Activated CD4-positive, alpha-beta T cell treated with anti-CD3 and anti-CD28 coated beads, Interleukin-2, amount 50 U/mL, for 16 hours (primary cell): ENCODE measurements around the gene ITPRIP.

Experiments used
- DNase-seq: peaks from one replicate; pipeline ENCODE4 v3.0.0-alpha.2; 2020

Gene ITPRIP

DNA sequence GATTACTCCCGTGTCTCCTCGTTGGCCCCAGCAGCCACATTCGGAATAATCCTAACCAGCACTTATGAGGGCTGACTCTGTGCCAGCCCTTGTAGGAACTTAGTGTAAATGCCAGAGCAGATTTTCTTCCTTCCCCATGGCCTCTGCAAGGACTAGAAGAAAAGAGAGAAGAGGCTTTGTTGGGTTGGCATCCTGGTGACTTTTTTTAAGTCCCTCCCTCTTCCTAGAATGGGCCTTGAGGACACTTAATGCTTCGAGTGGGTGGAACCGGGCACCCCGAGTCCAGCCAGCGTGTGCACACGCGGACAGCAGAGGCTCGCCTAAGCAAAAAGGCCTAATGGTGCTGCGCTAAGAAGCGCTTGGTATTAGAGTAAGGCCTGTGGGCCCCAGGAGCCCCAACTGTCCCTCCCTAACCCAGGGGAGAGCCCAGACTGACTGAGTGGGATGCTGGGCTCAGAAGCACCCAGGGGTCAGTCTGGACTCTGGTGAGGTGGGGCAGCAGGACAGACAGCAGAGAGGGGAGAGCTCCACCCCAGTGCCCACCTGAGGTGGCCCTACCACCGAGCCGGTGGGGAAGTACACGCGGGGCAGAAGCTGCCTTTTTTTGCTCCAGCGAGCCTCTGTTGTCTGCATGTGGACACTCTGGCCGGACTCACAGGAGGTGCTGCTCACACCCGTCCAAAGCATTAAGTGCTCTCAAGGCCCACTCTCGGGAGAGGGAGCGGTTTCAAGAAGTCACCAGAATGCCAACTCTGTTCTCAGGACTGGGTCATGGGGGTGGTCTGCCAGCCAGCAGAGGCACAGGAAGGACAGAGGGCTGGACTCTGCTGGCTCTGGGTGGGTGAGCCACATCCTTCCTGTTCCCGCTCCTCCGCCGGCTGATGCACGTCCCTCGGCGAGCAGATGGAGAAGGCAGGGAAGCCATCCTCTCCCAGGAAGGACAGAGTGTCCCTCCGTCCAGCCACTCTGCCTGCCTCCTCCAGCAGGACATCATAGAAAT lies 12.5 kb downstream of the ITPRIP start:
- no peak for DNase-seq

DNA sequence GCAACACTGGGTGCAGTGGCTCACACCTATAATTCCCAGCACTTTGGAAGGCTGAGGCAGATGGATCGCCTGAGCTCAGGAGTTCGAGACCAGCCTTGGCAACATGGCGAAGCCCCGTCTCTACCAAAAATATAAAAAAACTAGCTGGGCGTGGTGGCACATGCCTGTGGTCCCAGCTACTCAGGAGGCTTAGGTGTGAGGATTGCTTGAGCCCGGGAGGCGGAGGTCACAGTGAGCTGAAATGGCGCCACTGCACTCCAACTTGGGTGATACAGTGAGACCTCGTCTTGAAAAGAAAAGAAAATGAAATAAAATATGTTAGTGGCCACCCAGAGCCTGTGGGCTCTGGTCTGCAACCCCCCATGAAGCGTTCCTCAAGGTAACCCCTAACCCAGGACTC lies 13.3 kb downstream of the ITPRIP start:
- no peak for DNase-seq

DNA sequence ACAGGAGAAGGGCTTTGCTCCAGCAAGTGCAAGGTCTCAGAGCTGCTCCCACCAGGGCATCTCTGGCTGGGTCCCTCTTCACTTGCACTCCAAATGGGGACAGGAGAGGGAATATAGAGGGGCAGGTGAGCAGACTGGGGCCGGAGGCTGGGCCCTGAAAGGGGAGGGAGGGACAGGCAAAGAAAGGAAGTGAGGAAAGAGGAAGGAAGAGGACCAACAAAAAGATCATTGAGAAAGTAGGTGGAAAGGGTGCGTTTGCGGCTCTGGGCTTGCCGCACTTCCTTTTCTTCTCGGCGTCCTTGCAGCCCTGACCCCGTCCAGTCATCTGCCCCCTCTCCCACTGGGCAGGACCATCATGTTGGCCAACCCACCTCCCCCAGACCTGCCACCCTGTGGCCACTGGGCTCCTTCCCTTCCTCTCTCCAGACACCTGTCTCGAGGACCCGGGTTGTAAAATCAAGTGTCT lies 14.0 kb downstream of the ITPRIP start:
- DNase-seq, result no peak

DNA sequence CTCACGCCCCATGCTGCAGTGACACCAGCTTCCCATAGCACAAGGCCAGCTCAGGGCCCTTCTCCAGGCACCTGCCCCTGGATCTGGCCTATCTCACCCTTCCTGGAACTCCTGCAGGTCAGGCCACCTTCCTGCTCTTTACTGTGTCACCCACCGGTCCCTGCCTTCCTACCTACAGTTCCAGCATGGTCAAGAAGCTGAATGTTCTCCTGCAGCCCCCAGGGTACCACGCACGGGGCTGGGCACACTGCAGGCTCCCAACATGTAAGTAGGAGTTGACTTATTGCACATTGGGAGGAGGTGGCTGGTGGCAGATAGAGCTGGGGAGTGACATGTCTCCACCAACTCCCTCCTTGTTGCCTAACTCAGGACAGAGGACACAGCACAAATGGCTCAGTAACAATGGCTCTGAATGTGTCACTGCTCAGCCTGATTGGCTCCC lies 14.5 kb downstream of the ITPRIP start:
- no peak for DNase-seq

DNA sequence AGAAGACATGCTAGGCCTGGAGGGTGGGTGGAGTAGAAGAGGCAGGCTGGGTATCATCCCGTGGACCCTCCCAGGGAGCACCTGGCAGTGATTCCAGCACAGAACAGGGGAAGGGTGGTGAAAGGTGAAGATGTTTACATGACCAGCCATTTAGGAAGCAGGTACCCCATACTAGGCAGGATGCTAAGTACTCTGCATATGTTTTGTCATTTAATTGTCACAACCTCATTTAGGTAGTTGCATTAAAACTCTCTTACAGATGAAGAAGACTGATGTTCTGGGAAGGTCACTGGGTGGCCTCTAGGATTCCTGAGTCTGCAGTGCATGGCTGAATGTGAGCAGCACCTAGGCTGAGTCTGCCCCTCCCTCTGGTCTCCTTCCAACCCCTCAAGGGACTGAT lies 15.2 kb downstream of the ITPRIP start:
- DNase-seq, result no peak

DNA sequence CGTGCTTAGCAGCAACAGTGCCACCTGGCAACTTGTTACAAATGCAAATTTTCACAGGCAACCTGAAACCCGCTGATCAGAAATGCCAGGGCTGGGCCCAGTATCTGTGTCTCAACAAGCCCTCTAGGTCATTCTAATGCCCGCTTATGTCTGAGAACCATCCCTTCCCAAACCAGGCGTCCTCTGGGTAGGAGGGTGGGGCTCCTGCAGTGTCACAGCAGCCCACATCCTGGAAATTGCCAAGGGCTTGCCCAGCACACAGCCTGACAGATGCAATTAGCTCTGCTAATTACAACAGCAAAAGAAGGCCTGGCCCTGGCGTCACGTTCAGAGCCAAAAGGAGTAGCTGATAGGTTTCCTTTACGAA lies 15.9 kb downstream of the ITPRIP start:
- DNase-seq, result peak; percentile 46

DNA sequence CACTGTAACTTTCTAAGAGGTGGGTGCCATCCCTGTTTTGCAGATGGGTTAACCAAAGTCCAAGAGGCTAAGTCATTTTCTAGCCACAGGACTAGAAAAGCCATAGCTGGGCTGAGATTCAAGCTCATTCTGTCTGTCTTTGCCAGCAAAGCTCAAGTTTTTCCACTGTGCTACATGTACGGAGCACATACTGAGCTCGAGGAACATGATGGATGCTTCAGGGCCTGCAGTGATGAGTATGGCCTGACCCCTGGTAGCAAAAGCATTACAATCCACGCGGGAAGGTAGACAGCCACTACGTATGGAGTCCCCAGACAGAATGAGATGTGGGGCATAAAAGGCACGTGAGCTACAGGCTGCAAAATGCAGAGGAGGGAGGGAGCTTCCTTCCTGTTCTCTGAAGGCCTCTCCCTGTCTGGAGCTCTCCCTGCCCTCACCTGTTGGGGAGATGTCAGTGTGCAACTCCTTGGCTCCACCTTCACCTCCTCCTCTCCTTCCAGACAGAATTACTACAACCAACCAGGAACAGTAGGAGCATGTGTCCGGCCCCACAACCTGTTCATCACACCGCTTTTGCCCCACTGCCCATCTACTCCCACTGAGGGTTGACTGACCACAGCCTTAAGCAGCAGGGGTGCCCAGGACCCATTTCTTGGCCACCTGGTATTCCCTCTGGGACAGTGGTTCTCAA lies 16.4 kb downstream of the ITPRIP start:
- DNase-seq, result no peak

DNA sequence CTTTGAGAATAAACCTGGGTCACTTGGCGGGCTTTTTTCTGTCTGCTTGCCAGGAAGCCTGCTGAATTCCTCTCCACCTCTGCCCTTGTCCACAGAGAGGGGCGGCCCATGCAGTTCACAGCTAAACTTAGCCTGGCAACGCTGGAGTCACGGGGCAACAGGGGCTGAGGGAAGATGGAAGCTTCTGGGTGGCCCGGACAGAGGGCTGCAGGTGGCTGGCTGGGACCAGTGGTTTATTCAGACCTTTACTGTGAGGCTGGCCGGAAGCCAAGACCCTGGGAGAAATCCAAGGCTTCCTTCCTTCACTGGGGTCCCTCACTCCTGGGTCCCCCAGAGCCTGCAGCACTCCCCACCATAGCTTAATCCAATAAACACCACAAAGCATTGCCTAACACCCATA lies 17.0 kb downstream of the ITPRIP start:
- no peak for DNase-seq

DNA sequence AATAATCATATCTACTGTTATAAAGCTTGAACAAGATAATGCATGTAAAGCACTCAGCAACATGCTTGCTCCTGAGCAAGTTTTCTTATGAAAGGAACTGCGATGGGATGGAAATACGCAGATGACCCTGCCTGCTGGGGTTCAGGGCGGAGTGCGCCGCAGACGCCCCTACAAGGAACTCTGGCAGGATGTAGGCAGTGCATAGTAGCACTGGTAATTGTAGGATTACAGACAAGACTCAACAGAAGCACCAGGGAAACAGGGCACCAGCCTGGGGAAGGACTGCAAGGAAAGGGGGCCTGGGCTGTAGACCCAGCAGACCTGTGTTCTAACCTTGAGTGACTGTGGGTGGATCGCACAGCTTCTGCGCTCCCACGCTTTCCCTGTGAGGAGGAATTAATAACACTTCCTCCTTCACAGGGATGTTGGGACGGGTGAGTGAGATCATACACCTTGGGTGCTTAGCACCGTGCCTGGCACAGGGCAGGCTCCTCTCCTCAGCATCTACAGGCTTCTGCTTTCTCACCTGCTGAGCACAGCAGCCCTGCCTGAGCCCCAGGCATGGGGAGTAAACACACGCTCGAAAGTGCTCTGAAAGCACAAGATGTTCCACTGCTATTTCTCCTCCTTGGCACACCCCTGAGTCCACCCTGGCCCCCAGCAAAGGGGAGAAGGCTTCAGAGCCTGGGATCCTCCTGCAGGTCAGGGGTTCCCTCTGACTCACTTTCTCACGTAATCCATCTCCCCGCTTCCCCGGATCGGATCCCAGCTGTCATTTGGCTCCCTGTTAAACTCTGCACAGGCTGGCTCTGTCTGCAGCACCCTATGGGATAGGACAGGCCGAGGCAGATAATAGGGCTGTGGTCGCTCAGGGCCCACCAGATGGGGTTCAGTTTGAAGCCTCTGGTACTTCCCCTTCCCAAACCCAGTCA lies 19.2 kb downstream of the ITPRIP start:
- no peak for DNase-seq

DNA sequence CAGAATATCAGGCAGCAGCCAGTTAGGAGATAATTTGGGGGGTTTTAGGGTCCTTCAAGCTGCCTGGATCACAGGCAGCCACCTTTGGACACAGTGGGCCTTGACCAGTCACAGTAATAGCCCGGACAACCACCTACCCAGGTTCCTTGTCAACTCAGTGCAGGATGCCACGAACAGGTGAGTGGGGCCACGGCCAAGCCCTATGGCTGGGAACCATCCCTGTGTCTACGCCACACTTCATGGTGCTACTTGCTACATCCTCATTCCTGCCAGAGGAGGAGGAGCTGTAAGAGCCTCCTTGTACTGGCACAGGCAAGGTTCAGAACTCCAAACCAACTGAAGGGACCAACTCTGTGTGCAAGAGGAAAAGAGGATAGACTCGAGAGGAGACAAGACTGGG lies 19.9 kb downstream of the ITPRIP start:
- DNase-seq, result no peak

DNA sequence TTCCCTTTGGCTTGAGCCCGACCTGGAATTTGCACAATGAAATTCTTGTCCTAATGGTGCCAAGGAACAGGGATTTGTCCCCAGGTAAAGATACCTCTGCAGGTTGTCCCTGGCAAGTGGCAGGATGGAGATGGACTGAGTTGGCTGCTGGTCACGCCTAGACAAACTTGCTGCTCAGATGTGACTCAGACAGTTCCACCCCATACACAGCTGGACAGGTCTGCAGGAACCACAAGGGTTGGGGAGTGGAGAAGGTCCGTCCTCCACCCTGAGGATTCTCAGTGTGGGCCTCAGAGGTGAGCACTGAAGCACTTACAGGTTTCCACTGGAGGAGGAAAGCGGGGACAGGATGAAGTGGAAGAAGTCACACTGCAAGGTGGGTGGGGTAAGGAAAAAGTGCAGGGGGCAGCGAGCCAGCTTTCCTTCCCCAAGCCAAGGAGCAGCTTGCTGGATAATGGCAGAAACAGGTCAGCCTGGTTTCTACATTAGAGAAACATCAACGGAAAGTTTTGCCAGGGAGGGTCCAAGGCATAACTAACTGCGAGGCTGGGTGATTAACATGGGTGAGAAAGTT lies 20.5 kb downstream of the ITPRIP start:
- DNase-seq, result no peak

DNA sequence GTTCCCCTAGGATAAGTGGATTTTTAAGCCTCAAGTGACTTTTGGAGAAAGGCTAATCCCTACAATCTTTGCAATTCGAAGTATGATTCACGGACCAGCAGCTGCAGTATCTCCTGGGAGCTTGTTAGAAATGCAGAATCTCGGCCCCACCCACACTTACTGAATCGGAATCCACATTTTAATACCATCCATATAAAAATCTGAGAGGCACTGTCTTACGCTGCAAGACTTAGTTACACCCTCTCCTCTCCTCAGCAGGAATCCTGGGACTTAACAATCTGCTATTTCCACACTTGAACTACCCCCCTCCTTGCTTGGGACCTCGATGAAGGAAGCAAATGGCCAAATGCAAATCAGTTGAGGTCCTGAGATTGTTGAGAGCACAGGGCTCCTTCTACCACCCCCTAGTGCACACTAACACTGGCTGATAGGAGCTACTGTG lies 21.0 kb downstream of the ITPRIP start:
- DNase-seq, result no peak

DNA sequence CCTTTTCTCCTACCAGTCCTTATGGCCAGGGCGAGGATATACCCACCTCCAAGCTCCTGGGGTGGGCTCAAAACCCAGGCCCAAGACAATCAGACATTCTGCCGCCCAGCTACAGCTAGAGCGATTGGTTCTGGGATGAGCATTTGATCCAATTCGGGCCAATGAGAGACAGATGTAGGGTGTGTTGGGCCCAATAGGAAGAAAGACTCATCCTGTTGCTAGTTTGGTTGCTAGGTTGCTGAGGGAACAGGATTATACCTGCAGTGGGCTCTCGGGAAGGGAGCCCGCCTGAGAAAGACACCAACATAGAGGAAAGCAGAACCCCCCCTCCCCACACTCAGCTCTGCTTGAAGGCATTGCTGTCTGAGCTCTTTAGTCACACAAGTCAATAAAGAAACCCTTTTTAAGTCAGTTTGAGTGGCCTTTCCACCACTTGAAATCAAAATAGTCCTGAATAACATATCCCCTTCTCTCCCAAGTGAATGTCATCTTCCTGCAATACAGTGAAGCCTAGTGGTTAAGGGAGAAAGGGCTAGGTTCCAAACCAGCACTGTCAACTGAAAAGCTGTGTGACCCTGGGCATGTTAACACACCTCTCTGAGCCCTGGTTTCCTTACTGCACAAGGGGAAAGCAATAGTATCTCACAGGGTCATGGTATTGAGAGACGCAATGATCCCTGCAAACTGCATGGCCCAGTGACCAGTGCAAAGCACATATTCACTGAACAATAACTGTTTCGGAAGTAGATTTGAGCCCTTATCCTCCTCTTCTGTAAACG lies 21.8 kb downstream of the ITPRIP start:
- DNase-seq, result no peak

DNA sequence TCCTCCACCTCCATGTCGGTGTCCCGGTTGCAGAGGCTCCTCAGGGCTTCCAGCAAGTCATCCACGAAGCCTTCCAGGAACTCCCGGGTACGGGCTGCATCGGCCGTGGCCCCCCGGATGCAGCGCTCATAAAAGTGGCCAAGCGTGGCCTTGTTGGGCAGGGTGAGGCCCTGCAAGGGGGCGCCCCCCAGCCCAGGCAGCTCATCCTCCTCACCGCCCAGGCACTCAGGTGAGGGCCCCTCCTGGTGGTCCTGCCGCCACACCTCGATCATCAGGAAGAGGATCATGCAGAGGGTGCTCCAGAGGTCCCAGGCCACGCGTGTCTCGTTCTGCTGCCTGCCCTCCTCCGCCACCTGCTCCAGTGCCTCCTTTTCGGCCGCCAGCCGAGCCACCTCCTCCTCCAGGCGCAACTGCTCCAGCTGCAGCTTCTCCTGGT lies 22.8 kb downstream of the ITPRIP start:
- DNase-seq, result no peak

DNA sequence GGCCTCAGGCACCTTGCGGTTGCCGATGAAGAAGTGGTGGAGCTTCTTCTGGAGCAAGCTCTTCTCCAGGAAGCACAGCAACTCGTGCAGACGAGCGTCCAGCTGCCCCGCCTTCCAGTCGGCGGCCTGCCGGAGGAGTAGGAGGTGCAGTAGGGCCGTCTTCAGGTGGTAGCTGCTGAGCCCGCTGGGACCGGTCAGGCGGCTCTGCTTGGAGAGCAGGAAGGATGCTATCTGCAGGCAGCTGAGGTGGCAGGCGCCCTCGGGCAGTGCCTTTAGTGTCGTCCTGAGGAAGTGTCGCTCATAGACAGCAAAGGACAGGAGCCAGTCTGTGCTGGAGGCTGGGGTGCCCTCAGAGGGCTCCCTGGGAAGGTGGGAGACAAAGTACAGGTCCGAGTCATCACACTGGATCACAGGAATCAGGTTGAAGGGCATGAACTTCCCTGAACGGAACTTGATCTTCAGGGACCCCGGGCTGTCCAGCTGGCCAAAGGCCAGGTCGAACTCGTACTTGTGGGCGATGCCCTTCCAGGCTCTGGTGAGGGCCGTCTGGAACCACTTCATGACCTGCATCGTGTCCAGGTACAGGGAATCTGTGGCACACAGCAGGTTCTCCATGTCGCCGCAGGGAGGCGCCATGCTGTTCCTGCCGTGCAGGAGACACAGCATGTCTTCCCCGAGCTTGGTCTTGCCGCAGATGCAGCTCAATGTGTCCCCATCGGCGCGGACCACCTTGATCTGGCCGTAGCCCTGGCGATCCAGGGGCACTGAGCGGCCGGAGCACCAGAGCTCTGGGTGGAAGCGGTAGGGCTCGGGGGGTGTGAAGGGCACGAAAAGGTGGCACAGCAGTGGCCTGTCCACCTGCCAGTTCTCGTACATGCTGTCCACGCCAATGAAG lies 23.4 kb downstream of the ITPRIP start:
- DNase-seq, result no peak

DNA sequence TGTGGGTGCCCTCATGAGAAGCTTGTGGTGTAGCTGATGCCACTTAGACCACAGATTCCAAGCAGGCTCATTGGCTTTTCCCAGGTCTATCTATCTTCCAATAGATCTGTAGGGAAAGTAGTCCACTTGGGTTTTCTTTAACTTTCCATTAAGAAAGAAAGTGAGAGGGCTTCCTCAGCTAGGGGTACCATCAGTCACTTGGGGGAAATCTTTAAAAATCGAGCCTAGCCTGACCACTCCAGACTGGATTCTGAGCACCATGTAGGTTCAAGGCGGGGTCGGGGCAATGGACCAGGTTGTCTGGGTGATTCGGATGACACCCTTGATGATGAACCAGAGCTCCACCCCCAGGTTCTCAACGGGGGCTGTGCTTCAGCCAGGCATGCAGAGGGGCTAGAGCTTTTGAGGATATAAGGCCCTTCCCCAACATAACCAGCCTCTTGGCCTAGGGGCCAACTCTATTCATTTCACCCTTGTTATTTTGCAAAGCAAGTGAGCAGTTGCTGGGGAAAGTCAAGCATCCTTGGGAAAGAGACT lies 27.0 kb downstream of the ITPRIP start:
- DNase-seq, result no peak

DNA sequence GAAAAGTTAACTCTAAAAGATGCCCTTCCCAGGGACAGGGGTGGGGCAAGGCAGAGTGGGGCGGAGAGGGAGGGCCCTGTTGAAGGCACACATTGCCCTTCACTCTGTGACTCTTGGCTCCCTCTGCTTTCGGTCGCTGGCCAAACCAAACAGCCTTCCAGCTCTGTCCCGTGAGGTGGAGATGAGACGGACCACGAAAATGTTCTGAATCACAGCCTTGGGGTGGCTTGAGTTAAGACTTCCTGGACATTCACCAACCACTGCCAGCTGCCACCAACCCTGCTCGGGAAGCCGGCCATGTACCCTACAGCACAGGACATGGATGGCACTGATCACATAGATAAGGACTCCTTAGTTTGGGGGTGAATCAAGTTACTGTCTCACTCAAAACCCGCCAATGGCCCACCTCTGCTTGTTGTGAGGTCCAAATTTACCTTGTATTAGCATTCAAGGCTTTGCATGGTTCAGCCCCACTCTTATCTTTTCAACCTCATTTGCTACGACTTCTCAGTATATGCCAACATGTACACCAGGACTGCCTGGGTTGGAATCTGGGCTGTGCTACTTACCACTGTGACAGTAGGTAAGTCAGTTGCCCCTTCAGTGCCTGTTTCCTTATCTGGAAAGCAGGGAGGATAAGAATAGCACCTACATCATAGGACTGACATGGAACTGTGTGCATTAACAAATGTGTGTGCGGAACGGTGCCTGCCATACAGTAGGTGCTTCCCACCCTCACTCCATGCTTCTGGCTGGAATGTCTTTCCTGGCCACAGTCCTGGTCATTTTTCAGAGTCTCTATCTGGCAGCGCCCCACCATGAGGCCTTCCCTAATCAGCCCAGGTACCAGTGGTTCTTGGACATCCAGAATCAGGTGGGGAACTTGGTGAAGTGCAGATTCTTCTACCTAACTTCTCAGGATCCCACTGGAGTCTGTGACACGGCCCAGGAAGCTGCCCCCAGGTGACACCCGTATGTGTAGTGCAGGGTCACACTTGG lies 28.0 kb downstream of the ITPRIP start:
- DNase-seq, result no peak

DNA sequence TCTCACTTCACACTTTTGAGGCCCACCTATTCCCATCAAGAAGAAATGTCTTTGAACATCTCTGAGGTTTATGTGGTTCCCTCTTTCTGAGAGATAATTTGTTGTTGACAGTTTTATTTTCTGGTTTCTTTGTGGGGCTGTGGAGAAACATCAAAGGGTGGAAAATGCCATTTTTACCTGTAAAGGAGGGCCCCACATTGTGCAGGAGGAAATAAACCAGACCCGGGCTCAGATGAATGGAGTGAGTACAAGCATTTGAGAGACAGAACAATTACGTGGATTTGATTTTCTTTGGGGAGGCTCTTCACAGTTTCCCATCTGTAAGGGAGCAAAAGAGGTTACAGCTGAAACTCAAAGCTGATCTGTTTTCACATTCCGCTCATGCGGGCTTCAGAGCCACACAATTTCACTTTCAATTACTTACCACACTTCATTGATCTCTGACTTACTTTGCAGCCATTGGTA lies 29.8 kb downstream of the ITPRIP start:
- DNase-seq, result peak; percentile 55
